NB4 (cell line): ENCODE measurements around the gene SLC39A8.
"Not testable (repeated sequence)": the region's sequence is repeated elsewhere in the genome, so short reads cannot be mapped to it uniquely, and the experiment has no call there.

ENCODE experiments used
- DNase-seq: peaks from one replicate; pipeline ENCODE4 v3.0.0; 2010; ENCODE audit warnings: low read depth
- H3K4me3 ChIP-seq: one replicate; pipeline ENCODE4 v1.5.1; 2011; ENCODE audit warnings: mild to moderate bottlenecking, low read depth, low read length, moderate library complexity
- CTCF ChIP-seq: IDR thresholded peaks from one replicate; pipeline ENCODE4 v1.5.1; 2012; ENCODE audit warnings: low read depth, low read length
- MAX ChIP-seq: IDR thresholded peaks from 2 replicates; pipeline ENCODE4 v1.6.1; 2011; ENCODE audit warnings: low read depth, low read length
- MYC ChIP-seq: IDR thresholded peaks from 2 replicates; pipeline ENCODE4 v1.6.1; 2011; ENCODE audit warnings: low read depth, low read length
- POLR2A ChIP-seq: IDR thresholded peaks from 2 replicates; pipeline ENCODE4 v1.6.1; 2011; ENCODE audit warnings: mild to moderate bottlenecking; ENCODE audit not compliant: insufficient read length; ENCODE audit errors: extremely low read depth

SLC39A8 gene

GRCh38 chr4:102252171-102252570 is 93.1 kb downstream of the SLC39A8 start:
- DNase-seq = no peak
- no peak for TF ChIP-seq POLR2A
- no peak for TF ChIP-seq MYC
- no peak for TF ChIP-seq MAX
- TF ChIP-seq CTCF = no peak

GRCh38 chr4:102250341-102250740 is 94.9 kb downstream of the SLC39A8 start:
- TF ChIP-seq MAX (no peak), CTCF (no peak), MYC (no peak), POLR2A (no peak)
- H3K4me3 ChIP-seq = no peak overlapping the region
- DNase-seq = no peak

More at GRCh38 chr4:102252171-102252570, 93.1 kb downstream of the SLC39A8 start:
- H3K4me3 ChIP-seq = no peak overlapping the region

- DNase-seq = no peak
- TF ChIP-seq MAX (no peak), CTCF (no peak), POLR2A (no peak), MYC (no peak)
Observed at GRCh38 chr4:102247041-102247440, 98.2 kb downstream of the SLC39A8 start.

GRCh38 chr4:102246416-102246815 is 98.9 kb downstream of the SLC39A8 start:
- no peak for TF ChIP-seq CTCF
- TF ChIP-seq MYC = no peak
- no peak for TF ChIP-seq MAX
- no peak for TF ChIP-seq POLR2A
- no peak overlapping the region for H3K4me3 ChIP-seq

More at GRCh38 chr4:102247041-102247440, 98.2 kb downstream of the SLC39A8 start:
- no peak overlapping the region for H3K4me3 ChIP-seq

GRCh38 chr4:102244878-102245535 is 100.3 kb downstream of the SLC39A8 start:
- TF ChIP-seq MYC (no peak), CTCF (no peak), POLR2A (no peak), MAX (no peak)
- no peak for DNase-seq

More at GRCh38 chr4:102246416-102246815, 98.9 kb downstream of the SLC39A8 start:
- no peak for DNase-seq

GRCh38 chr4:102243296-102243695 is 102.0 kb downstream of the SLC39A8 start:
- not testable (repeated sequence) for DNase-seq

More at GRCh38 chr4:102244878-102245535, 100.3 kb downstream of the SLC39A8 start:
- no peak overlapping the region for H3K4me3 ChIP-seq

More at GRCh38 chr4:102243296-102243695, 102.0 kb downstream of the SLC39A8 start:
- H3K4me3 ChIP-seq = not testable (repeated sequence)
